GM03348 (cell line): Measurements from ENCODE around the gene CELA3A.
"Not testable (repeated sequence)": the region's sequence is repeated elsewhere in the genome, so short reads cannot be mapped to it uniquely, and the experiment has no call there.

ENCODE experiments used
- DNase-seq: peaks from one replicate; pipeline ENCODE4 v3.0.0; 2012; ENCODE audit warnings: low spot score

CELA3A gene

DNA sequence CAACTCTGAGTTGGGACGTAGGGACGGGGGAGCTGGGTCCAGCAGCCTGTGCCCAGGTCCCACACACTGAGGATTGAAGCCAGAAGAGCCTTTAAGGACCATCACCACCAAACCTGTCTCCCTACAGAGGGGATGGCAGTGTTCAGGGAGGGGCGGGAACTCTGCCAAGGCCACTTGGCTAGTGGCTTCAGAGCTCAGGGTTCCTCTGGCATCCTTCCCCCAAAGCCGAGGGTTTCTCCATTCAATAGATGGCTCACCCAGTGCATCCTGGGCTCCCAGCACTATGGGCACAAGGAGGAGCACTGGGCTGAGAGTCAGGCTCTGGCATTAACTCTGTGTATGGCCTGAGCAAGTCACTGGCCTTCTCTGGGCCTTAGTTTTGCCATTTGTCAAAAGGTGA lies 20.2 kb upstream of the CELA3A start:
- not testable (repeated sequence) for DNase-seq

DNA sequence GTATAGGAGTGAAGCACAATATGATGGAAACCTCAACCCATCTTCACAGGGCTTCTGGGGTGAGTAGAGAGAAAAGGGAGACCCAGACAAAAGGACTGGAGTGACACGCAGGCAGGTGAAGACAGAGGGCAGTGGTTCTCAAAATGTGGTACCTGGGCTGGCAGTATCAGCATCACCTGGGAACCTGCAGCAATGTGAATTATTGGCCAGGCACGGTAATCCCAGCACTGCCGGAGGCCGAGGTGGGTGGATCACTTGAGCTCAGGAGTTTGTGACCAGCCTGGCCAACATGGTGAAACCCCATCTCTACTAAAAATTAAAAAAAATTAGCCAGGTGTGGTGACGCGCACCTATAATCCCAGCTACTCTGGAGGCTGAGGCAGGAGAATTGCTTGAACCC lies 19.3 kb upstream of the CELA3A start:
- DNase-seq = not testable (repeated sequence)

DNA sequence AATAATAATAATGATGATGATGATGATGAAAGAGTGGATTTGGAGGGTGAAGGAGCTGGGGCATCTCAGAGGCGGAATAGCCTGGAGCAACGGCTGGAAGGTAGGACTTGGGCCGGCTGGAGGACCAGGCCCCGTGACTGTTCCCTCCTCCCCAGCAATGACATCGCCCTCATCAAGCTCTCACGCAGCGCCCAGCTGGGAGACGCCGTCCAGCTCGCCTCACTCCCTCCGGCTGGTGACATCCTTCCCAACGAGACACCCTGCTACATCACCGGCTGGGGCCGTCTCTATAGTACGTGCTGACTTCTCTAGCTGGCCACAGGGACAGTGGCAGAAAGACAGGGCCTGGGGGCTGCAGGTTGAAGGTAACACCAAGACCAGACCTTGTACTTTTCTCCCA lies 17.9 kb upstream of the CELA3A start:
- DNase-seq = not testable (repeated sequence)

DNA sequence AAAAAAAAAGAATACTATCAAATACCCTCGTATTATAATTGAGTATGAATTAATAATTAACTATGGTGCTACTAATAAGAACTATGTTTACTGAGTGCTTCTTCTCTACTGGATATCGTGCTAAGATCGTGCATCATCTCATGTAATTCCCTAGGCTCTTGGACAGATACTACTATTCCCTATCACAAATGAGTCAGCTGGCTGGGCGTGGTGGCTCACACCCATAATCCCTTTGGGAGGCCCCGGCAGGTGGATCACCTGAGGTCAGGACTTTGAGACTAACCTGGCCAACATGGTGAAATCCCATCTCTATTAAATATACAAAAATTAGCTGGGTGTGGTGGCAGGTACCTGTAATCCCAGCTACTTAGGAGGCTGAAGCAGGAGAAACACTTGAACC lies 15.6 kb upstream of the CELA3A start:
- not testable (repeated sequence) for DNase-seq

DNA sequence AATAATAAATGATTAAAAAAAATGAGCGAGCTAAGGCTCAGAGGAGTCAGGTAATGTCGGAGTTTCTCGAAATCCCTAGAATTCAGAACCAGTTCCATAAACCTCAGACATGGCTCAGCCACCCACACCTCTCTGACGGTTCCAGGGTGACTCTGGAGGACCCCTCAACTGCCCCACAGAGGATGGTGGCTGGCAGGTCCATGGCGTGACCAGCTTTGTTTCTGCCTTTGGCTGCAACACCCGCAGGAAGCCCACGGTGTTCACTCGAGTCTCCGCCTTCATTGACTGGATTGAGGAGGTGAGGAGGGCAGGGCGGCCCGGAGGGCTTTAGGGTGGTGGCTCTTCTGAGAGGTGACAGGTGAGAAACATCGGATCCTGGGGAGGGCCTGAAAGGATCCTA lies 15.1 kb upstream of the CELA3A start:
- not testable (repeated sequence) for DNase-seq

DNA sequence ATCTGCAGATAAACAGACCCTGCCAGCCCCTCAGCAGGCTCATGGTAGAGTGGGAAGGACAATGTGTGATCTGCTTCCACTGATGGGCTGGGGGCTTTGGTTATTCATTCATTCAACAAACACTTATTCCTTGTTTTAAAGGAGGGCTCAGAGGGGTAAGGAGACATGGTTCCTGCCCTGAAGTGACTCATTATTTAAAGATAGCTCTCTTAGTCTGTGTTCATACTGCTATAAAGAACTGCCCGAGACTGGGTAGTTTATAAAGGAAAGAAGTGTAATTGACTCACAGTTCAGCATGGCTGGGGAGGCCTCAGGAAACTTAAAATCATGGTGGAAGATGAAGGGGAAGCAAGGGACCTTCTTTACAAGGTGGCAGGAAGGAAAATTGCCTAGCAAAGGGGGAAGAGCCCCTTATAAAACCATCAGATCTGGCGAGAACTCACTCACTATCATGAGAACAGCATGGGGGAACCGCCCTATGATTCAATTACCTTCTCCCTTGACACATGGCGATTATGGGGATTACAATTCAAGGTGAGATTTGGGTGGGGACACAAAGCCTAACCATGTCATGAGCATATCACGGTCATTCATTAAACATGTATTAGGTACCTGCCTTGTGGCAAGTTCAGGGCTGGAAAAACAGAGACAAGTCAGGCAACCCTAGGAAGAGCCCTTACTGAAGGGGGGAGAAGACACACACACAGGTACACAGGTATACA lies 11.6 kb upstream of the CELA3A start:
- not testable (repeated sequence) for DNase-seq

DNA sequence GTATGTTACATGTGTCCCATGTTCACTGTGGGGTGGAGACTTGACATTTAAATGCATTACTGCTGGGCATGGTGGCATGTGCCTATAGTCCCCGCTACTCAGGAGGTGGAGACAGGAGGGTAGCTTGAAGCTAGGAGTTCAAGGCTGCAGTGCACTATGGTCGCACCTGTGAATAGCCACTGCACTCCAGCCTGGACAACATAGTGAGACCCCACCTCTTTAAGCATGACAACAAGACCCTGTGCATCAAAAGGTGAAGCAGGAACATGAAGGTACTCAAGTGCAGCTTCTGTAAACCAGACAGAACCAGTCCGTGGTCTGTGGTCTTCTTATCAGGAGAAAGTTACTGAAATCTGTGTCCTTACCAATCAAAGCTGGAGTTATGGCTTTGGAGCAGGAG lies 9.3 kb upstream of the CELA3A start:
- DNase-seq = not testable (repeated sequence)

DNA sequence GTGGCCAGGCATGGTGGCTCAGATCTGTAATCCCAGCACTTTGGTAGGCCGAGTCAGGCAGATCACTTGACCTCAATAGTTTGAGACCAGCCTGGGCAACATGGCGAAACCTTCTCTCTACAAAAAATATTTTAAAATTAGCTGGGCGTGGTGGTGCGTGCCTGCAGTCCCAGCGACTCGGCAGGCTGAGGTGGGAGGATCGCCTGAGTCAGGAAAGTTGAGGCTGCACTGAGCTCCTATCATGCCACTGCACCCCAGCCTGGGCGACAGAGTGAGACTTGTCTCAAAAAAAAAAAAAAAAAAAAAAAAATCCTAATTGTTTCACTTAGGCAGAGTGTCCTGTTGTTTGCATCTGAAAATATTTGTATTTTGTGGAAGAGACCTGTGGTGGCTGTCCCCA lies 6.7 kb upstream of the CELA3A start:
- DNase-seq = not testable (repeated sequence)

DNA sequence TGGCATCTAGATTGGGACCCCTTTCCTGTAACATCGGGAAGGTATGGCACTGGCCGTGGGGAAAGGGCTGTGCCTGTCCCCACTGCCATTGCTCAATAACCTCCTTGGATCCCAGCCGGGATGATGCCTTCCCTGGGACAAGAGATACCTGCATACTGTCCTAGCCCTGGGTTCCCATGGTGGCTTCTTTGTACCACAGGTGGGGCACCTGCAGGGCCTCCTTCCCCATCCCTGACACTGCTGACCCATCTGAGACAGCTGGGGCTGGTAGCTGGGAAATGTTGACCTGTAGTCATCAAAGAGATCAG lies 4.8 kb upstream of the CELA3A start:
- not testable (repeated sequence) for DNase-seq

DNA sequence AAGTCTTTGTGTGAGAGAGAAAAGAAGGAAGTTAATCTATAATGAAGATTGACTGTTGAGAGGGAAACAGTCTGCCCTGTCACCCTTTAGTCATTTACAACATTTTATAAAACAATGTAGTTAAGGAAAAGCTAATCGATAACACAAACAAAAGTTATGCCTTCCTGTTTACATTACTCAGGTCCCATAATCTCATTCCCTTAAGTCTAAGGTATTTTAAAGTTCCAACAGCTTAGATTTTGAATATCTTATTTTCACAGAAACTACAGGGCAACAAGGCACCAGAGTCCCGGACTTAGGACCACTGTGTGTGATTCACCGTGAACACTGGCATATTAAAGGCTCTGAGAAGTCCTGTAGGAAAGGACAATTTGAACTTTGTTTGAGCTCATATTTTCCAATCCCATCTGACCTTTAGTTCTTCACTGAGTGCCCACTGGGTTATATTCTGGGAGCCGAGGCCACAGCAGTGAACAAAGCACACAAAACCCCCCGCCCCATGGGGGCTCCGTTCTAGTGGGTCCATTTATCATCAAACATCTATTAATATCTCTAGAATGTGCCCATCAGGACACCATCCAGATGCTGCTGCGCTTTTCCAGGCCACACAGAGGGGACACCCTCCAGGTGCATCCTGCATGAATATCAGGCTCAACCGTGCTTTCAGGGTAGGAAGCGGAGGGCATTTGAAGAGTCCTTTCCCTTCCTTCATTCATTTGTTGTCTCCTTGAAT lies 3.4 kb upstream of the CELA3A start:
- not testable (repeated sequence) for DNase-seq

DNA sequence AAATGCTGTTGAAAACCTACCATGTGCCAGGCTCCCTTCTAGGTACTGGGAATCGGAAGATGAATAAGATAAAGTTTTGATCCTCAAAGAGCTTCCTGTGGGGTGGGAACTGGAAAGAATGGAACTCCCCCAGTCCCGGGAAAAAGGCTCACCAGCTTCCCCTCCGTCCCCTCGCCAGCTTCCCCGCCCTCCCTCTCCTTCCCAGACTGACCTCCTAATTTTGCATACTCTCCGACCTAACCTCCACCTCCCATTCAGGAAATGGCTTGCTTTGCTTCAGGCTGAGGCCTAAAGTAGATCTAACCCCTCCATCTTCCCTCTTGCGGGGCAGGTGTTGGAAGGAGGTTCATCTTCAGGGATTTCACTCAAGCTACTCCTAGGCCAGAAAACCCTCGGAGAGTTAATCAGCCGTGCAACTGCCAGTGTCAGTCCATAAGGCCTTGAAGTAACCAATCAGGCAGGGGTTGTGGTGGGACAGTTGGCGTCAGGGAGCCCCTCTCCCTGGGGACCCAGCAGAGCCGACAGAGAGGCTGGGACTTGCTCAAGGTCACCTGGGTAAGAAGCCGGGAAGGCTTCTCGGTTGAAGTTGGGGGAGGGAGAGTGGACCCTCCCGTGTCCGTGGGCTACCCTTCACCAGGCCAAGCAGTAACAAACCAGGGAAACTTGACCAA lies 2.7 kb upstream of the CELA3A start:
- not testable (repeated sequence) for DNase-seq

DNA sequence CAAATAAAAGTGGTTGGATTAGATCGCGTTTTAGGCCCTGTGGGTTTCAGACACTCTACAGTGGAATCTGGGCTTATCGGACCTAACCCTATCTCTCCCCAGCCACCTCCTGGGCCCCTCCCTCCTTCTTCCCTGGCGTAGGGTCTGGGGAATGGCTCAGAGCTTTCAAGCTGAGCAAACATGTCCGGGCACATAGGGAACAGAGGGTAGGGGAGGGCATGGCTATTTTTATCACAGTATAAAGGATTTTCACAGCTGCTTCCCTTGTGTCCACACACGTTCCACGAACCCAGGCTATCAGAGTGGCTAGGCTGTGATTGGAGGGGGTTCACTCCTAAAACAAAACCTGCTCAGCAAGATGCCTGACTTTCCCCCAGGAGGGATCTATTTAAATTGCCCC lies 1.8 kb upstream of the CELA3A start:
- not testable (repeated sequence) for DNase-seq

DNA sequence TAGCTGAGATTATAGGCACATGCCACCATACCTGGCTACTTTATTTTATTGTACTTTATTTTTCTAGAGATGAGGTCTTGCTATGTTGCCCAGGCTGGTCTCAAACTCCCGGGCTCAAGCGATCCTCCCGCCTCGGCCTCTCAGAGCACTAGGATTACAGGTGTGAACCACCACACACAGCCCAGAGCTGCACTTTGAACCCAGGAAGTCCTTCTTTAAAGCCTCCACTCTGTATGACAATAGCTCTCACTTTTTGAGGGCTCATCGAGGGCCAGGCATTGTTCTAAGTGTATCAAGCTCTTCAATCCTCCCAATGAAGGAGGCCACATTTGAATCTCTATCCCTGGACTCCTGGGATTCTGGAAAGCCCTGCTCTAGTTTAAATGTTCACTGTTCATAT lies 1.0 kb downstream of the CELA3A start:
- not testable (repeated sequence) for DNase-seq

DNA sequence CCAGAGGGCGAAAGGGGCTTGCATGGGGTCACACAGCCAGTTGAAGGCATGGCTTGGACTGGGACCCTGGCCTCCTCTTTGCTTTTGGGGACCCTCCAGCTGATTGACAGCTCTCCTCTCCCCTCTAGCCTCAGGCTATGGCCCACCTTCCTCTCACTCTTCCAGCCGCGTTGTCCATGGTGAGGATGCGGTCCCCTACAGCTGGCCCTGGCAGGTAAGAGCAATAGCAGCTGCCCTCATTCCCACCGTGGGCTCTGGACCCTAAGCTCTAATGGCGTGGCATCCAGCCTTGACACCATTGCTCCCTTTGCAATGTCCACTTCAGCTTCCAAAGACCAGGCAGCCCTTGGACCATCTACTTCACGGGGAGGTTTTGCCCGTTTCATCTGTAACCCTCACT lies 1.4 kb downstream of the CELA3A start:
- DNase-seq = not testable (repeated sequence)

DNA sequence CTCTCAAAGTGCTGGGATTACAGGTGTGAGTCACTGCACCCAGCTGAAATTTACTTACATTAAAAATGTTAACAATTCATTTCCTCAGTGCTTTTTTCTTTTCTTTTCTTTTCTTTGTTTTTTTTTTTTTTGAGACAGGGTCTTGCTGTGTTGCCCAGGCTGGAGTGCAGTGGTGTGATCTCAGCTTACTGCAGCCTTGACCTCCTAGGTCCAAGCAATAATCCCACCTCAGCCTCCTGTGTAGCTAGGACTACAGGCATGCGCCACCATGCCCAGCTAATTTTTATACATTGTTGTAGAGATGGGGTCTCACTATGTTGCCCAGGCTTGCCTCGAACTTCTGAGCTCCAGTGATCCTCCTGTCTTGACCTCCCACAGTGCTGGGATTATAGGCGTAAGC lies 2.5 kb downstream of the CELA3A start:
- DNase-seq = not testable (repeated sequence)

DNA sequence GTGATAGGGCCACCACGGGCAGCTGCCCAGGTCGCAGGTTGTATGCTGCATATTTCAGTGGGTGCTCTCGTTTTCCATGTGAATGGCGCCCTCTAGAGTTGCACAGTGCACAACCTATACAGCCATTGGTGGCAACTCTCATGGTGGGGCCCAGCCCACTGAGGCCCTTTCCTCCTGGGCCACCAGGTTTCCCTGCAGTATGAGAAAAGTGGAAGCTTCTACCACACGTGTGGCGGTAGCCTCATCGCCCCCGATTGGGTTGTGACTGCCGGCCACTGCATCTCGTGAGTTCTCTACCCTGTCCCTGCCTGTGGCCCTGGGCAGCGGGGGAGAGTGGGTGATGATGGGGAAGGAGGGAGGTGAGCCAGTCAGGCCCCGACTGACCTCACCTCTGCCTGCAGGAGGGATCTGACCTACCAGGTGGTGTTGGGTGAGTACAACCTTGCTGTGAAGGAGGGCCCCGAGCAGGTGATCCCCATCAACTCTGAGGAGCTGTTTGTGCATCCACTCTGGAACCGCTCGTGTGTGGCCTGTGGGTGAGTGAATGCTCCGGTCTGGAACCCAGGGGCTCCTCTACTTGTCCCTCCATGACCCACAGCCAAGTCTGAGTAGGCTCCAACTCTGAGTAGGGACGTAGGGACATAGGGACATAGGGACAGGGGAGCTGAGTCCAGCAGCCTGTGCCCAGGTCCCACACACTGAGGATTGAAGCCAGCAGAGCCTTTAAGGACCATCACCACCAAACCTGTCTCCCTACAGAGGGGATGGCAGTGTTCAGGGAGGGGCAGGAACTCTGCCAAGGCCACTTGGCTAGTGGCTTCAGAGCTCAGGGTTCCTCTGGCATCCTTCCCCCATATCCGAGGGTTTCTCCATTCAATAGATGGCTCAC lies 4.0 kb downstream of the CELA3A start:
- not testable (repeated sequence) for DNase-seq

DNA sequence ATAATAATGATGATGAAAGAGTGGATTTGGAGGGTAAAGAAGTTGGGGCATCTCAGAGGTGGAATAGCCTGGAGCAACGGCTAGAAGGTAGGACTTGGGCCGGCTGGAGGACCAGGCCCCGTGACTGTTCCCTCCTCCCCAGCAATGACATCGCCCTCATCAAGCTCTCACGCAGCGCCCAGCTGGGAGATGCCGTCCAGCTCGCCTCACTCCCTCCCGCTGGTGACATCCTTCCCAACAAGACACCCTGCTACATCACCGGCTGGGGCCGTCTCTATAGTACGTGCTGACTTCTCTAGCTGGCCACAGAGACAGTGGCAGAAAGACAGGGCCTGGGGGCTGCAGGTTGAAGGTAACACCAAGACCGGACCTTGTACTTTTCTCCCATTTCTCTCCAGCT lies 5.3 kb downstream of the CELA3A start:
- DNase-seq = not testable (repeated sequence)

DNA sequence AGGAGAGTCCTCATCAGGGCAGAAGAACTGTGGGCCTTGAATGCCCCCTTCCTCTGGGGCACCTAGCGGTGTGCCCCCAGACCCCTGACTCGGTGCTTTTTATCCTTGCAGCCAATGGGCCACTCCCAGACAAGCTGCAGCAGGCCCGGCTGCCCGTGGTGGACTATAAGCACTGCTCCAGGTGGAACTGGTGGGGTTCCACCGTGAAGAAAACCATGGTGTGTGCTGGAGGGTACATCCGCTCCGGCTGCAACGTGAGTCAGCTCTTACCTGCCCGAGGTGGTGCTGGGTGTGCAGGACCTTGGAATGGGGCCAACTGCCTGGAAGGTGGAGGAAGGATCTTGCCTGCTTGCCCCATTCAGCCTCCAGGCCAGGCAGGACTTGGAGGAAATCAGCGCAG lies 5.8 kb downstream of the CELA3A start:
- not testable (repeated sequence) for DNase-seq

DNA sequence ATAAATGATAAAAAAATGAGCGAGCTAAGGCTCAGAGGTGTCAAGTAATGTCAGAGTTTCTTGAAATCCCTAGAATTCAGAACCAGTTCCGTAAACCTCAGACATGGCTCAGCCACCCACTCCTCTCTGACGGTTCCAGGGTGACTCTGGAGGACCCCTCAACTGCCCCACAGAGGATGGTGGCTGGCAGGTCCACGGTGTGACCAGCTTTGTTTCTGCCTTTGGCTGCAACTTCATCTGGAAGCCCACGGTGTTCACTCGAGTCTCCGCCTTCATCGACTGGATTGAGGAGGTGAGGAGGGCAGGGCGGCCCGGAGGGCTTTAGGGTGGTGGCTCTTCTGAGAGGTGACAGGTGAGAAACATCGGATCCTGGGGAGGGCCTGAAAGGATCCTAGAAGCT lies 8.1 kb downstream of the CELA3A start:
- DNase-seq = not testable (repeated sequence)

DNA sequence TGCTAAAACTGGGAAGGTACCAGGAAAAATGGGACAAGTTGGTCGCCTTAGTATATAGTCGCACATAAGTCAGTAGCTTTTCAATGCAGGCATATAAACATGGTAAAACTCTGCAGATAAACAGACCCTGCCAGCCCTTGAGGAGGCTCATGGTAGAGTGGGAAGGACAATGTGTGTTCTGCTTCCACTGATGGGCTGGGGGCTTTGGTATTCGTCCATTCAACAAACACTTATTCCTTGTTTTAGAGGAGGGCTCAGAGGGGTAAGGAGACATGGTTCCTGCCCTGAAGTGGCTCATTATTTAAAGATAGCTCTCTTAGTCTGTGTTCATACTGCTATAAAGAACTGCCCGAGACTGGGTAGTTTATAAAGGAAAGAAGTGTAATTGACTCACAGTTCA lies 11.3 kb downstream of the CELA3A start:
- not testable (repeated sequence) for DNase-seq

DNA sequence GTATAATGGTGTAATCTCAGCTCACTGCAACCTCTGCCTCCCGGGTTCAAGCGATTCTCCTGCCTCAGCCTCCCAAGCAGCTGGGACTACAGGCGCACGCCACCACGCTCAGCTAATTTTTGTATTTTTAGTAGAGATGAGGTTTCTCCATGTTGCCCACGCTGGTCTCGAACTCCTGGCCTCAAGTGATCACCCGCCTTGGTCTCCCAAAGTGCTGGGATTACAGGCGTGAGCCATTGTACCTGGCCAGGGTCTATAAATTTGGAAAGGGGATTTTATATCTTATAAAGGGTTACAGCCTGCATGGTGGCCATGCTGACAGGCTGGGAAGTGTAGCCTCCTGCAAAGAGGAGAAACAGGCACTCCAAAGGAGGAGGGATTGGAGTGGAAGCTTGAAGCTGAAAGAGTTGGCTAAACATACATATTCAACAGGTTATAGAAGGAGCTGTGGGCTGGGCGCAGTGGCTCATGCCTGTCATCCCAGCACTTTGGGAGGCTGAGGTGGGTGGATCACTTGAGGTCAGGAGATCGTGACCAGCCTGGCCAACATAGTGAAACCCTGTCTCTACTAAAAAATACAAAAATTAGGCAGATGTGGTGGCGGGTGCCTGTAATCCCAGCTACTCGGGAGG lies 13.2 kb downstream of the CELA3A start:
- DNase-seq = not testable (repeated sequence)
